Activated T-cell treated with anti-CD3 and anti-CD28 coated beads, Interleukin-2, amount 50 U/mL, for 72 hours (primary cell): Measurements from ENCODE around the gene ADAMTS2. TPM values are rescaled to one million over a fixed set of nuclear protein-coding genes. Genes with fewer than 3 reads are reported as not detected.

Source experiments
- ATAC-seq, 2 donors: fragments of 150-1000 bp; cut with Tn5 transposase; replicated peaks in 1 of 2; 2 replicates each; pipeline ENCODE4 v1.10.0; 2021; ENCODE audit warnings: moderate library complexity in 2 of 2, mild to moderate bottlenecking in 1 of 2
- DNase-seq, 2 donors: peaks; one replicate each; pipeline ENCODE4 v3.0.0; 2021 to 2022; ENCODE audit warnings: mixed read lengths in 1 of 2
- H3K27ac Mint-ChIP-seq: one replicate; pipeline ENCODE4 v1.8.0; 2022; ENCODE audit warnings: mild to moderate bottlenecking, moderate library complexity, mixed read lengths
- H3K27me3 Mint-ChIP-seq: one replicate; pipeline ENCODE4 v1.8.0; 2022; ENCODE audit warnings: low read depth, mixed read lengths
- H3K36me3 Mint-ChIP-seq, 2 donors: one replicate each; pipeline ENCODE4 v1.8.0; 2022; ENCODE audit warnings: mixed read lengths in 2 of 2, mild to moderate bottlenecking in 1 of 2; ENCODE audit not compliant: insufficient read depth in 2 of 2
- H3K4me1 Mint-ChIP-seq: one replicate; pipeline ENCODE4 v1.8.0; 2022; ENCODE audit warnings: low read depth, mixed read lengths
- H3K4me3 Mint-ChIP-seq, 2 donors: one replicate each; pipeline ENCODE4 v1.8.0; 2022; ENCODE audit warnings: mild to moderate bottlenecking in 2 of 2, mixed read lengths in 2 of 2, moderate library complexity in 2 of 2
- H3K9me3 Mint-ChIP-seq, 2 donors: one replicate each; pipeline ENCODE4 v1.8.0; 2022; ENCODE audit warnings: mixed read lengths in 2 of 2
- total RNA-seq, 2 donors: library from RNA; stranded (reverse); gene quantifications; one replicate each; pipeline ENCODE4 v1.2.3, GENCODE V29; 2022

ADAMTS2 gene
- total RNA-seq, 2 donors from 2014 or later: not detected

GRCh38 chr5:179129607-179130071, 215.6 kb downstream of the ADAMTS2 start:
- H3K36me3 Mint-ChIP-seq: no peaks in the 10 kb centered on the region
- ATAC-seq (no peak), DNase-seq (no peak)
- no peaks in the 10 kb centered on the region for H3K9me3 Mint-ChIP-seq
- H3K4me1 Mint-ChIP-seq: no peaks in the 10 kb centered on the region
- no peaks in the 10 kb centered on the region for H3K27me3 Mint-ChIP-seq
- no peak overlapping the region for H3K27ac Mint-ChIP-seq
- H3K4me3 Mint-ChIP-seq: no peak overlapping the region

GRCh38 chr5:179128976-179129375, 216.3 kb downstream of the ADAMTS2 start:
- Mint-ChIP-seq H3K4me3 (no peak overlapping the region), H3K27me3 (no peaks in the 10 kb centered on the region), H3K27ac (no peak overlapping the region), H3K4me1 (no peaks in the 10 kb centered on the region), H3K9me3 (no peaks in the 10 kb centered on the region), H3K36me3 (no peaks in the 10 kb centered on the region)
- no peak for DNase-seq
- ATAC-seq: no peak

GRCh38 chr5:179128041-179128365, 217.3 kb downstream of the ADAMTS2 start:
- no peak for ATAC-seq
- H3K4me1 Mint-ChIP-seq: no peaks in the 10 kb centered on the region
- H3K27ac Mint-ChIP-seq: no peak overlapping the region
- no peak overlapping the region for H3K4me3 Mint-ChIP-seq
- no peaks in the 10 kb centered on the region for H3K9me3 Mint-ChIP-seq
- no peaks in the 10 kb centered on the region for H3K27me3 Mint-ChIP-seq
- no peaks in the 10 kb centered on the region for H3K36me3 Mint-ChIP-seq
- no peak for DNase-seq

GRCh38 chr5:179127136-179128040, 217.9 kb downstream of the ADAMTS2 start:
- ATAC-seq (no peak), DNase-seq (no peak)
- H3K4me1 Mint-ChIP-seq: no peaks in the 10 kb centered on the region
- H3K27ac Mint-ChIP-seq: no peak overlapping the region
- H3K4me3 Mint-ChIP-seq: no peak overlapping the region
- no peaks in the 10 kb centered on the region for H3K9me3 Mint-ChIP-seq
- H3K36me3 Mint-ChIP-seq: no peaks in the 10 kb centered on the region
- H3K27me3 Mint-ChIP-seq: no peaks in the 10 kb centered on the region

GRCh38 chr5:179126506-179126991, 218.7 kb downstream of the ADAMTS2 start:
- no peak overlapping the region for H3K4me3 Mint-ChIP-seq
- H3K4me1 Mint-ChIP-seq: no peaks in the 10 kb centered on the region
- no peaks in the 10 kb centered on the region for H3K27me3 Mint-ChIP-seq
- H3K27ac Mint-ChIP-seq: no peak overlapping the region
- ATAC-seq (no peak), DNase-seq (no peak)
- no peaks in the 10 kb centered on the region for H3K36me3 Mint-ChIP-seq
- no peaks in the 10 kb centered on the region for H3K9me3 Mint-ChIP-seq

GRCh38 chr5:179125789-179126505, 219.3 kb downstream of the ADAMTS2 start:
- H3K4me3 Mint-ChIP-seq: no peak overlapping the region
- H3K4me1 Mint-ChIP-seq: no peaks in the 10 kb centered on the region
- H3K9me3 Mint-ChIP-seq: no peaks in the 10 kb centered on the region
- ATAC-seq (no peak), DNase-seq (no peak)
- no peaks in the 10 kb centered on the region for H3K36me3 Mint-ChIP-seq
- H3K27ac Mint-ChIP-seq: no peak overlapping the region
- no peaks in the 10 kb centered on the region for H3K27me3 Mint-ChIP-seq

GRCh38 chr5:179124853-179125788, 220.1 kb downstream of the ADAMTS2 start:
- Mint-ChIP-seq H3K36me3 (peaks cover 1 to 2% of the 10 kb centered on the region in 2 donors), H3K27ac (no peak overlapping the region), H3K4me3 (no peak overlapping the region), H3K4me1 (no peaks in the 10 kb centered on the region), H3K9me3 (peaks cover 0 to under 1% of the 10 kb centered on the region in 2 donors), H3K27me3 (no peaks in the 10 kb centered on the region)
- DNase-seq (no peak), ATAC-seq (no peak)

- no peak for DNase-seq
- no peaks in the 10 kb centered on the region for H3K4me1 Mint-ChIP-seq
- no peak for ATAC-seq
- peaks cover 3 to 5% of the 10 kb centered on the region in 2 donors for H3K36me3 Mint-ChIP-seq
- H3K9me3 Mint-ChIP-seq: peaks cover 0 to 2% of the 10 kb centered on the region in 2 donors
- no peaks in the 10 kb centered on the region for H3K27me3 Mint-ChIP-seq
- no peak overlapping the region for H3K4me3 Mint-ChIP-seq
- H3K27ac Mint-ChIP-seq: no peak overlapping the region
Observed at GRCh38 chr5:179124273-179124852, 220.9 kb downstream of the ADAMTS2 start.

- Mint-ChIP-seq H3K9me3 (peaks cover 0 to 2% of the 10 kb centered on the region in 2 donors), H3K27me3 (no peaks in the 10 kb centered on the region), H3K4me3 (no peak overlapping the region), H3K36me3 (peaks cover 3 to 5% of the 10 kb centered on the region in 2 donors), H3K4me1 (no peaks in the 10 kb centered on the region), H3K27ac (no peak overlapping the region)
- DNase-seq: no peak
- ATAC-seq: no peak
Observed at GRCh38 chr5:179123491-179124272, 221.6 kb downstream of the ADAMTS2 start.

- no peak for DNase-seq
- no peaks in the 10 kb centered on the region for H3K4me1 Mint-ChIP-seq
Observed at GRCh38 chr5:179123109-179123426, 222.2 kb downstream of the ADAMTS2 start.

GRCh38 chr5:179122411-179123108, 222.7 kb downstream of the ADAMTS2 start:
- Mint-ChIP-seq H3K36me3 (peaks cover 3 to 5% of the 10 kb centered on the region in 2 donors), H3K4me3 (no peak overlapping the region), H3K27me3 (no peaks in the 10 kb centered on the region), H3K9me3 (peaks cover 0 to 2% of the 10 kb centered on the region in 2 donors), H3K27ac (no peak overlapping the region), H3K4me1 (no peaks in the 10 kb centered on the region)
- DNase-seq (no peak), ATAC-seq (no peak)

More at GRCh38 chr5:179123109-179123426, 222.2 kb downstream of the ADAMTS2 start:
- Mint-ChIP-seq H3K27ac (no peak overlapping the region), H3K36me3 (peaks cover 3 to 5% of the 10 kb centered on the region in 2 donors), H3K4me3 (no peak overlapping the region), H3K27me3 (no peaks in the 10 kb centered on the region), H3K9me3 (peaks cover 0 to 2% of the 10 kb centered on the region in 2 donors)
- no peak for ATAC-seq
